ENCODE data around the gene KIF5C.

- TF ChIP-seq EZH2phosphoT487 (IDR thresholded peaks at IDR 0.05; ENCODE audit: borderline replicate concordance, low read depth, low read length): no peak
- no peak for TF ChIP-seq CTCF (conservative IDR thresholded peaks at IDR 0.05; ENCODE audit: low read length)
These were observed 52.0 kb downstream of the KIF5C start for GRCh38 chr2:148926981-148927401.

All from OCI-LY7 (cell line).